OCI-LY3 (cell line): Measurements from ENCODE around the gene ARHGAP42.
"Not testable (repeated sequence)": the region's sequence is repeated elsewhere in the genome, so short reads cannot be mapped to it uniquely, and the experiment has no call there.

Source experiments
- CTCF ChIP-seq: fragments of 200-600, 300-600 bp; sonication (generic); IDR thresholded peaks from 2 replicates; pipeline ENCODE4 v1.5.1; 2014; ENCODE audit warnings: antibody characterized with exemption, low read length, low read depth
- EZH2phosphoT487 ChIP-seq: fragments of 200-600 bp; shearing (Covaris generic); IDR thresholded peaks from 2 replicates; pipeline ENCODE4 v1.6.1; 2018; ENCODE audit warnings: antibody characterized with exemption, mixed run types, low read depth

DNA sequence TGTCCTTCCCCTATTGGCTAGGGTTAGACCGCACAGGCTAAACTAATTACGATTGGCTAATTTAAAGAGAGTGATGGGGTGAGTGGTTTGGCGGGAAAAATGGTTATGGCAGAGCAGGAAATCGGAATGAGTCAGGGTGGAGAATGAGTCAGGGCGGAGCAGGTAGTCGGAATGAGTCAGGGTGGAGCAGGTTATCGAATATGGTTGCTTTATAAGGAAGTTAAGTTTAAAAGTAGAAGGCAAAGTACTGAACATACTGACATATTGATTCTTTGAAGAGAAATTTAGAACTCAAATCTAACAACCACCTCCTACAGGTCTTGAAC is 63.4 kb downstream of the ARHGAP42 start:
- not testable (repeated sequence) for TF ChIP-seq CTCF, EZH2phosphoT487
